Endodermal cell (in vitro differentiated cells): ENCODE measurements around the gene XPO4. TPM values are rescaled to one million over a fixed set of nuclear protein-coding genes. Genes with fewer than 3 reads are reported as not detected.

Source experiments
- DNase-seq: peaks from one replicate; pipeline ENCODE4 v3.0.0-alpha.2; 2017
- H3K27ac ChIP-seq: 2 replicates; pipeline ENCODE4 v1.5.1; 2013; ENCODE audit warnings: mild to moderate bottlenecking, low read depth, low read length, moderate library complexity
- H3K27me3 ChIP-seq: 2 replicates; pipeline ENCODE4 v1.6.1; 2013; ENCODE audit warnings: mild to moderate bottlenecking, low read length, moderate library complexity; ENCODE audit not compliant: insufficient read depth, control insufficient read depth, poor library complexity, severe bottlenecking
- H3K36me3 ChIP-seq: 2 replicates; pipeline ENCODE4 v1.7.0; 2013; ENCODE audit warnings: mild to moderate bottlenecking, low read length, moderate library complexity; ENCODE audit not compliant: control insufficient read depth, insufficient read depth
- H3K4me1 ChIP-seq: one replicate; pipeline ENCODE4 v1.7.0; 2013; ENCODE audit warnings: low read length; ENCODE audit not compliant: control insufficient read depth, insufficient read depth
- H3K4me3 ChIP-seq: 2 replicates; pipeline ENCODE4 v1.5.1; 2013; ENCODE audit warnings: mild to moderate bottlenecking, low read length, moderate library complexity
- H3K9ac ChIP-seq: 2 replicates; pipeline ENCODE4 v1.6.1; 2013; ENCODE audit warnings: mild to moderate bottlenecking, low read length, moderate library complexity; ENCODE audit not compliant: poor library complexity, severe bottlenecking; ENCODE audit errors: extremely low read depth
- H3K9me3 ChIP-seq: 2 replicates; pipeline ENCODE4 v1.6.1; 2013; ENCODE audit warnings: mild to moderate bottlenecking, low read length, moderate library complexity; ENCODE audit not compliant: control insufficient read depth
- H3K27ac Mint-ChIP-seq: 2 replicates; pipeline ENCODE4 v1.8.0; 2020; ENCODE audit warnings: mixed read lengths
- H3K27me3 Mint-ChIP-seq: 2 replicates; pipeline ENCODE4 v1.8.0; 2021; ENCODE audit warnings: mild to moderate bottlenecking, mixed read lengths; ENCODE audit not compliant: insufficient read depth
- H3K36me3 Mint-ChIP-seq: 2 replicates; pipeline ENCODE4 v1.8.0; 2020; ENCODE audit warnings: low read depth, mixed read lengths
- H3K4me1 Mint-ChIP-seq: 2 replicates; pipeline ENCODE4 v1.8.0; 2020; ENCODE audit warnings: mixed read lengths
- H3K4me3 Mint-ChIP-seq: 2 replicates; pipeline ENCODE4 v1.8.0; 2020; ENCODE audit warnings: mild to moderate bottlenecking, moderate library complexity, mixed read lengths
- H3K9me3 Mint-ChIP-seq: 2 replicates; pipeline ENCODE4 v1.8.0; 2020; ENCODE audit warnings: mild to moderate bottlenecking, mixed read lengths
- WGBS, 2 experiments: methylation state at CpG; one replicate each; pipeline versions ENCODE4 v1.1.5 to v1.1.7; 2013; ENCODE audit warnings: missing lambda C conversion rate in 2 of 2, mixed read lengths in 1 of 2; ENCODE audit not compliant: insufficient coverage in 1 of 2, insufficient read length in 1 of 2; 5-methylcytosine and 5-hydroxymethylcytosine counted together
- total RNA-seq, 2 donors: library from RNA; stranded (reverse); fragmentation: NEBNext Ultra II Directional in 1 of 2; extraction: Animal tissue kit (Norgen Biotek cat#: 25700) in 1 of 2; gene quantifications; 2 replicates in 1 of 2; 3 replicates in 1 of 2; pipeline ENCODE4 v1.2.1, GENCODE V29; 2021
- TF ChIP-seq, protein P1 (sequence below): fragments of 200-600 bp; sonication (generic); conservative IDR thresholded peaks from 2 replicates; pipeline ENCODE4 v1.5.0; 2021; ENCODE audit warnings: antibody characterized with exemption, mild to moderate bottlenecking

XPO4 gene
- total RNA-seq, 2 donors from 2014 or later: 28.8 to 32.0 TPM

DNA sequence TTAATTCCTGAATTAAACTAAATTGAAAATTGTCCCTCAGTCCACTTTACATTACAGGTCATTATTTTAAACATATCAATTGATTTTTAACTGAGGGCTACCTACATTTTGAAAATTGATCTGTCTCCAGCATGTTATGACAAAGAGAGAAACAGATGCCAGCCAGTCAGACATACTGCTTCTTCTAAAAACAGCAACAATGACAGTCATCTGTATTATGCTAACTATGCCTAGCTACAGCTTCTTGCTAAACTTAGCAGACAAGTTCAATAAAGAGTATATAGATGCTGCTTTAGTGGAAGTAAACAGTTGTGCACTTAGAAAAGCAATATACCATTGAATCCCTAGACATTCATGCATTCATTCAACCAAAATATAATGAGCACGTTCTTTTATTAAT is 80.1 kb downstream of the XPO4 start:
- H3K36me3 ChIP-seq: peaks cover 17% of the 10 kb centered on the region
- H3K4me3 ChIP-seq: no peak overlapping the region
- H3K9me3 ChIP-seq: no peaks in the 10 kb centered on the region
- TF ChIP-seq, protein P1, sequence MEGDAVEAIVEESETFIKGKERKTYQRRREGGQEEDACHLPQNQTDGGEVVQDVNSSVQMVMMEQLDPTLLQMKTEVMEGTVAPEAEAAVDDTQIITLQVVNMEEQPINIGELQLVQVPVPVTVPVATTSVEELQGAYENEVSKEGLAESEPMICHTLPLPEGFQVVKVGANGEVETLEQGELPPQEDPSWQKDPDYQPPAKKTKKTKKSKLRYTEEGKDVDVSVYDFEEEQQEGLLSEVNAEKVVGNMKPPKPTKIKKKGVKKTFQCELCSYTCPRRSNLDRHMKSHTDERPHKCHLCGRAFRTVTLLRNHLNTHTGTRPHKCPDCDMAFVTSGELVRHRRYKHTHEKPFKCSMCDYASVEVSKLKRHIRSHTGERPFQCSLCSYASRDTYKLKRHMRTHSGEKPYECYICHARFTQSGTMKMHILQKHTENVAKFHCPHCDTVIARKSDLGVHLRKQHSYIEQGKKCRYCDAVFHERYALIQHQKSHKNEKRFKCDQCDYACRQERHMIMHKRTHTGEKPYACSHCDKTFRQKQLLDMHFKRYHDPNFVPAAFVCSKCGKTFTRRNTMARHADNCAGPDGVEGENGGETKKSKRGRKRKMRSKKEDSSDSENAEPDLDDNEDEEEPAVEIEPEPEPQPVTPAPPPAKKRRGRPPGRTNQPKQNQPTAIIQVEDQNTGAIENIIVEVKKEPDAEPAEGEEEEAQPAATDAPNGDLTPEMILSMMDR: no peak
- DNase-seq: no peak
- WGBS, 2 experiments: 90 to 100% methylated on average over 1 of the region's 1 CpG
- no peaks in the 10 kb centered on the region for H3K27me3 ChIP-seq
- Mint-ChIP-seq H3K27ac (no peak overlapping the region), H3K36me3 (peaks cover 27% of the 10 kb centered on the region), H3K27me3 (no peaks in the 10 kb centered on the region), H3K4me1 (peaks cover 3% of the 10 kb centered on the region), H3K9me3 (no peaks in the 10 kb centered on the region), H3K4me3 (no peak overlapping the region)
- peaks cover 6% of the 10 kb centered on the region for H3K4me1 ChIP-seq
- H3K27ac ChIP-seq: no peak overlapping the region
- H3K9ac ChIP-seq: no peak overlapping the region

- Histone ChIP-seq H3K9ac (no peak overlapping the region), H3K9me3 (no peaks in the 10 kb centered on the region), H3K36me3 (peaks cover 18% of the 10 kb centered on the region), H3K27ac (no peak overlapping the region), H3K4me1 (peaks cover 6% of the 10 kb centered on the region), H3K4me3 (no peak overlapping the region), H3K27me3 (no peaks in the 10 kb centered on the region)
- Mint-ChIP-seq H3K9me3 (no peaks in the 10 kb centered on the region), H3K36me3 (peaks cover 30% of the 10 kb centered on the region), H3K4me1 (peaks cover 5% of the 10 kb centered on the region), H3K27ac (no peak overlapping the region), H3K4me3 (no peak overlapping the region), H3K27me3 (no peaks in the 10 kb centered on the region)
- no peak for DNase-seq
- TF ChIP-seq, protein P1: no peak
- 98% methylated on average over 3 of the region's 3 CpGs; no CpG with 5 or more reads in 1 of the 2 experiments for WGBS, 2 experiments
Observed at GRCh38 chr13:20819715-20820114, 82.8 kb downstream of the XPO4 start.

DNA sequence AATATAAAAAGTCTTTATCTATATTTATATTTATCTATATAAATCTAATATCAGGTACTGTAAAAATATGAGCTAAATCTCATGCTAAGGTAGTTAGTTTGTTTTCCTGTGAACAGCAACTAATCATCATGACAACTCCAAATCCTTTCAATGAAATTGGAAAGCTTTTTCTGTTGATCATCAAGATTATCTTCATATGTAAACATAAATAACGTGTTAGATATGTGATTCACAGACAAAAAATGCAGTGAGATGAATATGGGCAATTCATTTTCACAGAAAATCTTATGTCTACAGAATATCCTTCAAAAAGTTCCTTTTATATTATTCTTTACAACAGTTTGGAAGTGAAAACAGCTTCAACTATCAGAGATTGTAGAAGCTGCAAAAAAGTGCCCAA is 87.1 kb downstream of the XPO4 start:
- Histone ChIP-seq H3K4me1 (peaks cover 5% of the 10 kb centered on the region), H3K9ac (no peak overlapping the region), H3K4me3 (no peak overlapping the region), H3K36me3 (peaks cover 29% of the 10 kb centered on the region), H3K27me3 (no peaks in the 10 kb centered on the region), H3K27ac (no peak overlapping the region), H3K9me3 (no peaks in the 10 kb centered on the region)
- DNase-seq: no peak
- Mint-ChIP-seq H3K4me1 (peaks cover 2% of the 10 kb centered on the region), H3K4me3 (no peak overlapping the region), H3K27me3 (no peaks in the 10 kb centered on the region), H3K27ac (no peak overlapping the region), H3K36me3 (peaks cover 42% of the 10 kb centered on the region), H3K9me3 (no peaks in the 10 kb centered on the region)
- TF ChIP-seq, protein P1: no peak
- 83% methylated on average over 1 of the region's 1 CpG; no CpG with 5 or more reads in 1 of the 2 experiments for WGBS, 2 experiments
